H1 (cell line): Measurements from ENCODE around the gene ARHGAP28. TPM values are rescaled to one million over a fixed set of nuclear protein-coding genes. Genes with fewer than 3 reads are reported as not detected.

Source experiments
- CTCF ChIA-PET: fragments of 300-600 bp; sonication (Branson Sonifier 250); formaldehyde crosslinking; loops from one replicate; lab custom pipeline; 2021; ENCODE audit not compliant: partially characterized antibody; lab: Charles Lee
- POLR2A ChIA-PET: fragments of 300-600 bp; sonication (Branson Sonifier 250); formaldehyde crosslinking; loops from one replicate; lab custom pipeline; 2021; ENCODE audit warnings: inconsistent platforms; ENCODE audit not compliant: partially characterized antibody; lab: Charles Lee
- DNase-seq, 2 experiments: peaks; one replicate each; pipeline versions ENCODE4 v3.0.0 to v3.0.0-alpha.2; 2010 to 2022; ENCODE audit warnings: low spot score in 2 of 2, low read depth in 1 of 2, mixed read lengths in 1 of 2
- FAIRE-seq: peaks from 2 replicates; lab custom pipeline; 2011; peaks lifted over from hg19 to GRCh38; lab: Jason Lieb, UNC
- H2AFZ ChIP-seq: 2 replicates; pipeline ENCODE4 v1.8.1; 2012; ENCODE audit warnings: low read length, inconsistent platforms
- H2AK5ac ChIP-seq: 2 replicates; pipeline ENCODE4 v1.6.1; 2013; ENCODE audit warnings: low read depth, low read length
- H2BK120ac ChIP-seq: replicated peaks from 2 replicates; pipeline ENCODE3; 2013; ENCODE audit warnings: low read depth, low read length, inconsistent platforms
- H2BK12ac ChIP-seq: 2 replicates; pipeline ENCODE4 v1.6.1; 2013; ENCODE audit warnings: low read depth, low read length
- H2BK15ac ChIP-seq: 2 replicates; pipeline ENCODE4 v1.6.1; 2013; ENCODE audit warnings: low read length
- H2BK20ac ChIP-seq: 2 replicates; pipeline ENCODE4 v1.6.1; 2013; ENCODE audit warnings: low read length
- H2BK5ac ChIP-seq: 2 replicates; pipeline ENCODE4 v1.6.1; 2013; ENCODE audit warnings: low read depth, low read length
- H3K14ac ChIP-seq: 2 replicates; pipeline ENCODE4 v1.6.1; 2013; ENCODE audit warnings: inconsistent platforms; ENCODE audit not compliant: insufficient read length
- H3K18ac ChIP-seq: 2 replicates; pipeline ENCODE4 v1.6.1; 2013; ENCODE audit warnings: low read length; ENCODE audit errors: extremely low read depth
- H3K23ac ChIP-seq: 2 replicates; pipeline ENCODE4 v1.6.1; 2013; ENCODE audit warnings: inconsistent platforms; ENCODE audit not compliant: insufficient read length
- H3K23me2 ChIP-seq: 2 replicates; pipeline ENCODE4 v1.6.1; 2013; ENCODE audit warnings: low read depth, low read length
- H3K27ac ChIP-seq: 2 replicates; pipeline ENCODE4 v1.6.1; 2011; ENCODE audit warnings: low read depth, low read length, inconsistent platforms
- H3K27me3 ChIP-seq, 4 experiments: replicated peaks in 1 of 4; 1 replicate in 1 of 4; 2 replicates in 3 of 4; pipeline versions ENCODE4 v1.6.1 to v1.8.1; 2011 to 2013; ENCODE audit warnings: low read length in 3 of 4, mild to moderate bottlenecking in 3 of 4, inconsistent platforms in 2 of 4, mixed read lengths in 2 of 4, moderate library complexity in 1 of 4; ENCODE audit not compliant: control insufficient read depth in 3 of 4, insufficient read depth in 3 of 4; ENCODE audit errors: extremely low read depth in 1 of 4
- H3K36me3 ChIP-seq, 4 experiments: 2 replicates each; pipeline versions ENCODE4 v1.6.1 to v1.8.1; 2011 to 2013; ENCODE audit warnings: mild to moderate bottlenecking in 4 of 4, low read length in 3 of 4, moderate library complexity in 2 of 4, control low read depth in 1 of 4, inconsistent platforms in 1 of 4; ENCODE audit not compliant: insufficient read depth in 4 of 4, control insufficient read depth in 2 of 4
- H3K4ac ChIP-seq: replicated peaks from 2 replicates; pipeline ENCODE3; 2013; ENCODE audit warnings: low read length, low read depth, mixed read lengths, inconsistent platforms; ENCODE audit not compliant: insufficient read length
- H3K4me1 ChIP-seq, 4 experiments: replicated peaks in 1 of 4; 1 replicate in 1 of 4; 2 replicates in 3 of 4; pipeline versions ENCODE4 v1.6.1 to v1.8.1; 2011 to 2013; ENCODE audit warnings: low read length in 3 of 4, inconsistent platforms in 2 of 4, mixed read lengths in 1 of 4; ENCODE audit not compliant: insufficient read depth in 4 of 4, control insufficient read depth in 3 of 4
- H3K4me2 ChIP-seq, 2 experiments: 2 replicates each; pipeline versions ENCODE4 v1.6.1 to v1.8.1; 2011 to 2013; ENCODE audit warnings: low read depth in 2 of 2, low read length in 2 of 2, control low read depth in 1 of 2, inconsistent platforms in 1 of 2, mild to moderate bottlenecking in 1 of 2; ENCODE audit not compliant: insufficient read depth in 1 of 2
- H3K4me3 ChIP-seq, 4 experiments: fragments of 200-600, 300-600 bp in 1 of 4; sonication (generic), shearing (Covaris generic), sonication (Bioruptor Twin) in 1 of 4; 2 replicates each; pipeline versions ENCODE4 v1.5.1 to v1.8.1; 2011 to 2016; ENCODE audit warnings: low read length in 4 of 4, low read depth in 3 of 4, control low read depth in 2 of 4, inconsistent platforms in 2 of 4, mild to moderate bottlenecking in 2 of 4, mixed read lengths in 1 of 4, moderate library complexity in 1 of 4; ENCODE audit not compliant: insufficient read depth in 2 of 4; ENCODE audit errors: extremely low read depth in 1 of 4
- H3K56ac ChIP-seq: replicated peaks from 2 replicates; pipeline ENCODE3; 2013; ENCODE audit warnings: low read depth, mild to moderate bottlenecking, mixed read lengths, low read length, inconsistent platforms; ENCODE audit not compliant: insufficient read length
- H3K79me1 ChIP-seq: 2 replicates; pipeline ENCODE4 v1.6.1; 2013; ENCODE audit warnings: low read depth, low read length, control low read depth
- H3K79me2 ChIP-seq, 2 experiments: 2 replicates each; pipeline versions ENCODE4 v1.6.1 to v1.8.1; 2012 to 2013; ENCODE audit warnings: low read length in 2 of 2, mild to moderate bottlenecking in 2 of 2, inconsistent platforms in 1 of 2; ENCODE audit not compliant: insufficient read depth in 2 of 2, control insufficient read depth in 1 of 2
- H3K9ac ChIP-seq, 4 experiments: replicated peaks in 1 of 4; 1 replicate in 1 of 4; 2 replicates in 3 of 4; pipeline versions ENCODE4 v1.6.1 to v1.8.1; 2011 to 2013; ENCODE audit warnings: low read depth in 3 of 4, low read length in 3 of 4, control low read depth in 2 of 4, mild to moderate bottlenecking in 2 of 4, moderate library complexity in 2 of 4, inconsistent platforms in 1 of 4; ENCODE audit errors: extremely low read depth in 1 of 4
- H3K9me3 ChIP-seq, 2 experiments: 2 replicates each; pipeline versions ENCODE4 v1.6.1 to v1.8.1; 2012 to 2013; ENCODE audit warnings: mild to moderate bottlenecking in 2 of 2, moderate library complexity in 2 of 2, control low read depth in 1 of 2, inconsistent platforms in 1 of 2, low read depth in 1 of 2, low read length in 1 of 2, mixed read lengths in 1 of 2; ENCODE audit not compliant: insufficient read depth in 2 of 2
- H4K20me1 ChIP-seq, 2 experiments: replicated peaks in 1 of 2; 2 replicates each; pipeline versions ENCODE3 to v1.8.1; 2011 to 2013; ENCODE audit warnings: inconsistent platforms in 2 of 2, low read length in 2 of 2, mild to moderate bottlenecking in 1 of 2; ENCODE audit not compliant: insufficient read depth in 2 of 2, control insufficient read depth in 1 of 2
- H4K5ac ChIP-seq: 2 replicates; pipeline ENCODE4 v1.6.1; 2013; ENCODE audit warnings: low read length, low read depth, mixed read lengths, inconsistent platforms; ENCODE audit not compliant: insufficient read length
- H4K8ac ChIP-seq: 2 replicates; pipeline ENCODE4 v1.8.0; 2013; ENCODE audit warnings: mild to moderate bottlenecking, moderate library complexity, low read length, inconsistent platforms; ENCODE audit not compliant: insufficient read depth; ENCODE audit errors: extremely low read depth
- H4K91ac ChIP-seq: replicated peaks from 2 replicates; pipeline ENCODE3; 2013; ENCODE audit warnings: low read length, mixed read lengths, inconsistent platforms; ENCODE audit not compliant: insufficient read length
- BACH1 ChIP-seq: IDR thresholded peaks from 2 replicates; pipeline ENCODE4 v1.6.1; 2012; ENCODE audit warnings: low read length, improper control_type of control experiment
- CBX5 ChIP-seq: fragments of 300-800, 300-1000 bp; sonication (generic); IDR thresholded peaks from 2 replicates; pipeline ENCODE4 v1.7.1; 2016; ENCODE audit warnings: antibody characterized with exemption, low read length, low read depth
- CTCF ChIP-seq, 3 experiments: IDR thresholded peaks; 1 replicate in 2 of 3; 2 replicates in 1 of 3; pipeline versions ENCODE4 v1.5.1 to v1.6.1; 2011; ENCODE audit warnings: low read length in 3 of 3, mild to moderate bottlenecking in 3 of 3, inconsistent platforms in 2 of 3, low read depth in 1 of 3, moderate library complexity in 1 of 3; ENCODE audit not compliant: insufficient read depth in 1 of 3; ENCODE audit errors: control extremely low read depth in 1 of 3
- EGR1 ChIP-seq: IDR thresholded peaks from 2 replicates; pipeline ENCODE4 v1.6.1; 2011; ENCODE audit warnings: low read depth, low read length, borderline replicate concordance
- EZH2 ChIP-seq: fragments of 200-600 bp; sonication (generic); IDR thresholded peaks from 2 replicates; pipeline ENCODE4 v1.7.1; 2012; ENCODE audit warnings: low read depth, mild to moderate bottlenecking, moderate library complexity, low read length, inconsistent platforms; ENCODE audit not compliant: severe bottlenecking
- FOSL1 ChIP-seq: IDR thresholded peaks from 2 replicates; pipeline ENCODE4 v1.6.1; 2011; ENCODE audit warnings: mild to moderate bottlenecking, low read depth, low read length, moderate library complexity; ENCODE audit not compliant: insufficient read depth
- HDAC6 ChIP-seq: IDR thresholded peaks from one replicate; pipeline ENCODE4 v1.7.1; 2012; ENCODE audit warnings: low read depth, mild to moderate bottlenecking, inconsistent platforms, low read length, moderate library complexity
- JUN ChIP-seq: IDR thresholded peaks from 2 replicates; pipeline ENCODE4 v1.6.1; 2011; ENCODE audit warnings: low read depth, mild to moderate bottlenecking, improper control_type of control experiment, low read length
- PHF8 ChIP-seq: fragments of 200-600 bp; sonication (generic); conservative IDR thresholded peaks from 2 replicates; pipeline ENCODE4 v1.7.1; 2012; ENCODE audit warnings: low read depth, mild to moderate bottlenecking, inconsistent platforms, low read length, moderate library complexity
- POLR2AphosphoS5 ChIP-seq: IDR thresholded peaks from 2 replicates; pipeline ENCODE4 v1.6.1; 2011; ENCODE audit warnings: low read depth, low read length
- RBBP5 ChIP-seq: IDR thresholded peaks from 2 replicates; pipeline ENCODE4 v1.7.1; 2012; ENCODE audit warnings: low read depth, mild to moderate bottlenecking, inconsistent platforms, low read length, moderate library complexity, borderline replicate concordance
- TCF12 ChIP-seq: IDR thresholded peaks from 2 replicates; pipeline ENCODE4 v1.6.1; 2011; ENCODE audit warnings: low read depth, mild to moderate bottlenecking, low read length
- ZNF274 ChIP-seq: IDR thresholded peaks from 2 replicates; pipeline ENCODE4 v1.7.0; 2012; ENCODE audit warnings: low read length, borderline replicate concordance; ENCODE audit errors: extremely low read depth
- WGBS, 2 experiments: shearing (Covaris generic) in 1 of 2; methylation state at CpG; one replicate each; pipeline versions ENCODE4 v1.1.6 to v1.1.7; 2013 to 2015; ENCODE audit warnings: low lambda C conversion rate in 2 of 2, mixed read lengths in 2 of 2, inconsistent platforms in 1 of 2, low coverage in 1 of 2, missing lambda C conversion rate in 1 of 2; ENCODE audit not compliant: insufficient replicate concordance in 2 of 2, insufficient coverage in 1 of 2, insufficient read length in 1 of 2; ENCODE audit errors: extremely low coverage in 1 of 2, missing lambda C conversion rate in 1 of 2; 5-methylcytosine and 5-hydroxymethylcytosine counted together
- polyA plus RNA-seq, 7 experiments: library from polyadenylated mRNA; depleted of rRNA in 3 of 7; stranded (reverse) in 5 of 7; unstranded in 2 of 7; fragments of >200 nt in 5 of 7; fragments of 200-250 nt in 2 of 7; gene quantifications; 1 replicate in 5 of 7; 2 replicates in 1 of 7; 4 replicates in 1 of 7; pipeline versions ENCODE4 v1.2.1 to v1.2.3, GENCODE V29; 2011 to 2013; ENCODE audit warnings: missing spikeins in 2 of 7, mixed read lengths in 2 of 7
- total RNA-seq: library from RNA; stranded (reverse); fragmentation: NEBNext Ultra II Directional; extraction: Animal tissue kit (Norgen Biotek cat#: 25700); gene quantifications from 2 replicates; pipeline ENCODE4 v1.2.1, GENCODE V29; 2021

Gene ARHGAP28
- total and polyA plus RNA-seq, 2 of the 8 experiments (the other 6 are each of a cell fraction or from before 2014, with no cell fraction given): 2.9 to 14.4 TPM

- H2BK15ac ChIP-seq: no peak overlapping the region
- no peaks in the 10 kb centered on the region for H3K36me3 ChIP-seq
- no peak overlapping the region for H4K8ac ChIP-seq
- no peaks in the 10 kb centered on the region for H4K20me1 ChIP-seq
- H3K56ac ChIP-seq: no peak overlapping the region
- no peak overlapping the region for H4K91ac ChIP-seq
- FAIRE-seq (no peak), DNase-seq (no peak)
- H2AK5ac ChIP-seq: no peak overlapping the region
- no peak overlapping the region for H3K14ac ChIP-seq
- H3K4me3 ChIP-seq: no peak overlapping the region
- H2BK20ac ChIP-seq: no peak overlapping the region
- WGBS, 2 experiments: 86% methylated on average over 1 of the region's 1 CpG; no CpG with 5 or more reads in 1 of the 2 experiments
- H3K79me2 ChIP-seq: no peaks in the 10 kb centered on the region
- no peak overlapping the region for H3K4me2 ChIP-seq
- no peaks in the 10 kb centered on the region for H3K4me1 ChIP-seq
- H3K79me1 ChIP-seq: no peaks in the 10 kb centered on the region
- no peaks in the 10 kb centered on the region for H3K27me3 ChIP-seq
- H4K5ac ChIP-seq: no peak overlapping the region
- no peak overlapping the region for H2BK12ac ChIP-seq
- H2AFZ ChIP-seq: no peak overlapping the region
- H3K9me3 ChIP-seq: no peaks in the 10 kb centered on the region
- ChIA-PET POLR2A (no interaction called here), CTCF (no interaction called here)
- H3K27ac ChIP-seq: no peak overlapping the region
- H2BK5ac ChIP-seq: no peak overlapping the region
- H3K9ac ChIP-seq: no peak overlapping the region
- no peak overlapping the region for H3K18ac ChIP-seq
- no peak overlapping the region for H3K23ac ChIP-seq
- no peak overlapping the region for H3K4ac ChIP-seq
- H3K23me2 ChIP-seq: no peaks in the 10 kb centered on the region; the same call in 1 of the 2 replicates
- H2BK120ac ChIP-seq: no peak overlapping the region
- TF ChIP-seq FOSL1 (no peak), JUN (no peak), CTCF (IDR thresholded peaks at IDR 0.05; ENCODE audit: control extremely low read depth in 1 of 3, insufficient read depth in 1 of 3, low read depth in 1 of 3, low read length in 3 of 3) (no peak), EZH2 (no peak), CBX5 (no peak), RBBP5 (no peak), ZNF274 (no peak), HDAC6 (no peak), PHF8 (no peak), BACH1 (no peak), POLR2AphosphoS5 (no peak), EGR1 (no peak), TCF12 (no peak)
Observed at GRCh38 chr18:6721755-6722154, 7.8 kb upstream of the ARHGAP28 start.
